Activated T-cell treated with anti-CD3 and anti-CD28 coated beads for 48 hours (primary cell): ENCODE measurements around the gene SGTA.
A peak's percentile ranks its signal among the peaks of the same experiment; 100 is the strongest.
"Not testable (repeated sequence)": the region's sequence is repeated elsewhere in the genome, so short reads cannot be mapped to it uniquely, and the experiment has no call there.

Experiments
- DNase-seq: peaks from one replicate; pipeline ENCODE4 v3.0.0-alpha.2; 2020; ENCODE audit warnings: low read depth

SGTA gene

GRCh38 chr19:2782936-2783780 lies at the start of gene SGTA:
TSS of gene SGTA (minus strand) at chr19:2783273. CDS start at chr19:2769068, 14,205 bp downstream.
- peak; percentile 95 for DNase-seq

GRCh38 chr19:2827840-2828489 lies 44.9 kb upstream of the SGTA start:
- no peak for DNase-seq

GRCh38 chr19:2827022-2827421 lies 43.9 kb upstream of the SGTA start:
- no peak for DNase-seq

- no peak for DNase-seq
Observed at GRCh38 chr19:2824129-2824528, 41.1 kb upstream of the SGTA start.

- DNase-seq: no peak
Observed at GRCh38 chr19:2823646-2824045, 40.6 kb upstream of the SGTA start.

- DNase-seq: no peak
Observed at GRCh38 chr19:2822846-2823245, 39.8 kb upstream of the SGTA start.

- no peak for DNase-seq
Observed at GRCh38 chr19:2820112-2820702, 37.1 kb upstream of the SGTA start.

GRCh38 chr19:2819540-2820111 lies 36.6 kb upstream of the SGTA start, which contains the start of gene ZNF554:
TSS of gene ZNF554 (plus strand) at chr19:2819868. CDS start at chr19:2820072, 204 bp downstream.
- peak; percentile 98 for DNase-seq

GRCh38 chr19:2817237-2817829 lies 34.3 kb upstream of the SGTA start:
- not testable (repeated sequence) for DNase-seq

GRCh38 chr19:2816641-2817040 lies 33.6 kb upstream of the SGTA start:
- DNase-seq: no peak

- DNase-seq: no peak
Observed at GRCh38 chr19:2815923-2816322, 32.9 kb upstream of the SGTA start.

GRCh38 chr19:2815191-2815614 lies 32.1 kb upstream of the SGTA start:
- DNase-seq: no peak

- DNase-seq: no peak
Observed at GRCh38 chr19:2814426-2814825, 31.4 kb upstream of the SGTA start.

- no peak for DNase-seq
Observed at GRCh38 chr19:2813235-2814160, 30.4 kb upstream of the SGTA start.

GRCh38 chr19:2812414-2813234 lies 29.6 kb upstream of the SGTA start:
- DNase-seq: no peak

GRCh38 chr19:2811735-2812413 lies 28.8 kb upstream of the SGTA start:
- DNase-seq: no peak

GRCh38 chr19:2811221-2811722 lies 28.2 kb upstream of the SGTA start:
- DNase-seq: no peak

- DNase-seq: no peak
Observed at GRCh38 chr19:2810141-2811091, 27.3 kb upstream of the SGTA start.
